GM12801 (cell line): ENCODE results near the gene AKAP10.

ENCODE experiments used
- TF ChIP-seq, protein P1 (sequence below): IDR thresholded peaks from one replicate; pipeline ENCODE4 v1.5.1; 2011; ENCODE audit warnings: control low read depth; ENCODE audit not compliant: insufficient read length; ENCODE audit errors: extremely low read depth

The AKAP10 gene

DNA sequence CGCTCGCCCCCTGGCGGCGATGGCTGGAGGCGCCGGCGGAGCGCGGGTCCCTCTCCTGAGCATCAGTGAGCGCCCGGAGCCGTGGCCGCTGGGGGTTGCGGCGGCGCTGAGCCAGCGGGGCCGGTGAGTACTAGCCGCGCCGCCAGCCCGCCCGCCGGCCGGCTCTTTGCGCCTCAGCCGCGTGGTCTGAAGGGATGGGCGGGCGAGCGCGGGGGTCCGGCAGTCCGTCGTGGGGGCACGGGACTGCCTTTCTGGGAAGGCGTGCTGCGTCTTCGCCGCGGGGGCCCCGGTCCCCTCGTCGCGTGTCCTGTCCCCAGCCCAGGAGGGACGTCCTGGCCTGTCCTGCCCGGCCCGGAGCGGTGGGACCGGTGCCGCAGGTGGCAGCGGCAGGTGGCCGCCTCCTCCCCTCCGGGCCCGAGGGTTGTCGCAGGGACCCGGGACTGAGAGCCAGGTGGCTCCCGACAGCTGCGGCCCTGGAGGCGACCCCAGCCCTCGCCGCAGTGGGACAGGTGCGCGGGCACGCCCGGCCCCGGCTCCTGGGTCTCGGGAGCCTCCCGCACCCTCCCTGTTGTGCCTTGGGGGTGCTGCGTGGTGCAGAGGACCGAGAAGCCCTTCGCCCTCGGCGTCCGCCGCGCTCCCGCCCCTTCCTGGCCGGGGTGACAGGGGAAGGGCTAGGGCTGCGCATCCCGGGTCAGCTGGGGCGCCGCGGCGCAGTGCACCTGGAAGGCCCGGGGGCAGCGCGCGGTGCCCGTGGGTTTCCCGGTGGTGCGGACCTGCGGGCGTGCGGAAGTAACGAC is 31.9 kb upstream of the AKAP10 start, which contains the start of gene SPECC1:
Gene SPECC1 (plus strand): TSS at position 58 of the 797 bp plus-strand sequence. CDS start 87,293 bp downstream, outside the sequence.
- TF ChIP-seq, protein P1, sequence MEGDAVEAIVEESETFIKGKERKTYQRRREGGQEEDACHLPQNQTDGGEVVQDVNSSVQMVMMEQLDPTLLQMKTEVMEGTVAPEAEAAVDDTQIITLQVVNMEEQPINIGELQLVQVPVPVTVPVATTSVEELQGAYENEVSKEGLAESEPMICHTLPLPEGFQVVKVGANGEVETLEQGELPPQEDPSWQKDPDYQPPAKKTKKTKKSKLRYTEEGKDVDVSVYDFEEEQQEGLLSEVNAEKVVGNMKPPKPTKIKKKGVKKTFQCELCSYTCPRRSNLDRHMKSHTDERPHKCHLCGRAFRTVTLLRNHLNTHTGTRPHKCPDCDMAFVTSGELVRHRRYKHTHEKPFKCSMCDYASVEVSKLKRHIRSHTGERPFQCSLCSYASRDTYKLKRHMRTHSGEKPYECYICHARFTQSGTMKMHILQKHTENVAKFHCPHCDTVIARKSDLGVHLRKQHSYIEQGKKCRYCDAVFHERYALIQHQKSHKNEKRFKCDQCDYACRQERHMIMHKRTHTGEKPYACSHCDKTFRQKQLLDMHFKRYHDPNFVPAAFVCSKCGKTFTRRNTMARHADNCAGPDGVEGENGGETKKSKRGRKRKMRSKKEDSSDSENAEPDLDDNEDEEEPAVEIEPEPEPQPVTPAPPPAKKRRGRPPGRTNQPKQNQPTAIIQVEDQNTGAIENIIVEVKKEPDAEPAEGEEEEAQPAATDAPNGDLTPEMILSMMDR = peak; percentile 45

DNA sequence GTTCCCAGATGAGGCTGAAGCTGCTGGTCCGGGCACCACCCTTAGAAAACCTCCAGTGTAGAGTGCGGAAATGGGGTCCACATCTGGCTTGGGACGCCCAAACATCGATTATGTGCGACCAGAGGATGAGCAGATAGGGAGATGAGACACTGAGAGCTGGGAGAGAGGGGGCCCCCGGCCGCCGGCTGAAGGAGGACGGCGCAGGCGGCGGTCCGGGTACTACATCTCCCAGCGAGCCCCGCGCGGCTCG is 31.3 kb upstream of the AKAP10 start:
- TF ChIP-seq, protein P1 = no peak

- TF ChIP-seq, protein P1 = no peak
Measured at GRCh38 chr17:20008242-20009051, 30.8 kb upstream of the AKAP10 start.

DNA sequence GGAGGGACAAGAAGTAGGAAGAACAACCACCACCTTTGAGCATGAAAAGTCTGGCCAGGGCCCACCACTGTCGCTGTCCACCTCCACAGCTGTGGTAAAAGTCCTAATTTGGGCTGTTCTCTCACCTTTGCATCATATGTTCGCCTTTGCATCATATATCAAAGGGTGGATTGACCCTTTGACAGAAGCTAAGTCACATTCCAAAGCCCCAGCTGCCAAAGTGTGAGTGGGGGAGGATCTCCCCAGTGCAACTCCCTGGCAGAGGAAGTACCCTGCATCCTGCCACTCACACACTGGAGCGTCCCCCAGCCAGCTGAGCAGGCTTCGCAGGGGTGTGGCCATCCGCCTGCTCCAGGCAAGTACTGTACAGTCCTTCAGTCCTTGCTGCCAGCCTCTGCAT is 18.9 kb upstream of the AKAP10 start:
- TF ChIP-seq, protein P1 = no peak

GRCh38 chr17:19996086-19996485 is 18.5 kb upstream of the AKAP10 start:
- TF ChIP-seq, protein P1 = no peak

- TF ChIP-seq, protein P1 = no peak
Measured at GRCh38 chr17:19992803-19993713, 15.4 kb upstream of the AKAP10 start.
